Measurements from ENCODE around the gene CAPN3.

- TF ChIP-seq CTCF (IDR thresholded peaks at IDR 0.05): no peak
- no peak for TF ChIP-seq POLR2A (IDR thresholded peaks at IDR 0.05)
Measured at GRCh38 chr15:42394106-42394505, 34.8 kb downstream of the CAPN3 start.
